Activated CD8-positive, alpha-beta memory T cell treated with anti-CD3 and anti-CD28 coated beads for 24 hours (primary cell): ENCODE data around the gene SYNDIG1.

Experiments
- DNase-seq: peaks from one replicate; pipeline ENCODE4 v3.0.0-alpha.2; 2020

SYNDIG1 gene

DNA sequence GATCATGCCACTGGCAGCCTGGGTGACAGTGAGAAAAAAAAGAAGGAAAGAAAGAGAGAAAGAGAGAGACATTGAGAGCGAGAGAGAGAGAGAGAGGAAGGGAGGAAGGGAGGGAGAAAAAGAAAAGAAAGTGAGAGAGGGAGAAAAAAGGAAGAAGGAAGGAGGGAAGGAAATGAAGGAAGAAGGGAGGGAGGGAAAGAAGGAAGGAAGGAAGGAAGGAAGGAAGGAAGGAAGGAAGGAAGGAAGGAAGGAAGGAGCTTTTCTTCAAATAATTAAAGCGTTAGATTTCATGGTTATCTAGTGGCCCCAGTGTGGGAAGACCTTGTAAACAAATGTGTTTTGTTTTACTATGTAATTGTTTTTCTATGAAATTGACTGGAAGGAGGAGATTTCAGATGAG is 170.8 kb downstream of the SYNDIG1 start:
- no peak for DNase-seq

- peak; percentile 15 for DNase-seq
These were observed 171.3 kb downstream of the SYNDIG1 start for GRCh38 chr20:24640686-24641085.

DNA sequence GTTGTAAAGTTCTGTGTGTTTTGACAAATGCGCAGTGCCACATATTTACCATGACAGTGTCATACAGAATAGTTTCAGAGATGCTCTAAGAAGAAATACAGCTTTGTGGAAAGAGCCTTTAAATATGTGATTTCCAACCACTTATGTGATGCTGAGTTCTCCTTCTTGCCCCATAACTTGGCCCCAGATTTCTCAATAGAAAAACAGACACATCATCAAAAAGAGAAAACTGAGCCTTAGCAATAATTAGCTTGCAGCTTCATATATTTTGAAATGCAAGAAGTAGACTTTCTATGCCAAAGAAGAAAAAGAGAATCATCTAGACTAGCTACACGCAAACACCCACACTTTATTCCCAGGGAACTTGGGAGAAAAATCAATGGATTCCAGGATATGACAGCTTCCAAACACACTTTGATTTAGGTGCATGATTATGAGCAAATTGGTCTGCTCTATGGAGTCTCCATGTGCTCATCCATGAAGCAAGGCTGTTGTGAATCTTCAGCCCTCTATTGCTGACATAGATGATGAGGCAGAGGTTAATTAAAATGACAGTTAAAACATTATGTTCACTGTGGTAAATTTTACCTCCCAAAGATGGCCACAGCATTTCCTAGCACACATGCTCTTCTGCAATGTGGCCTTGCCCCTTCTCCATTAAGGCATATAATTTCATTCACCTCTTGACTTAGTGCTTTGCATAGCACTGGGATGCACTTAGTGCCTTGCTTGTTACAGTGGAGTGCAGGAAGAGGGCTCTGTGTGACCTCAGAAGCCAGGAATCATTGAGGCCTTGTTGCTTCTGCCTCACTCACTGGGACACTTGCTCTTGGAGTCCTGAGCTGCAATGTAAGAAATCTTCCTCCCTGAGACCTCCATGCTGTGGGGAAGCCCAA is 174.6 kb downstream of the SYNDIG1 start:
- DNase-seq, result no peak

- no peak for DNase-seq
These were observed 176.9 kb downstream of the SYNDIG1 start for GRCh38 chr20:24646321-24646720.

- no peak for DNase-seq
These were observed 178.3 kb downstream of the SYNDIG1 start for GRCh38 chr20:24647713-24648112.

DNA sequence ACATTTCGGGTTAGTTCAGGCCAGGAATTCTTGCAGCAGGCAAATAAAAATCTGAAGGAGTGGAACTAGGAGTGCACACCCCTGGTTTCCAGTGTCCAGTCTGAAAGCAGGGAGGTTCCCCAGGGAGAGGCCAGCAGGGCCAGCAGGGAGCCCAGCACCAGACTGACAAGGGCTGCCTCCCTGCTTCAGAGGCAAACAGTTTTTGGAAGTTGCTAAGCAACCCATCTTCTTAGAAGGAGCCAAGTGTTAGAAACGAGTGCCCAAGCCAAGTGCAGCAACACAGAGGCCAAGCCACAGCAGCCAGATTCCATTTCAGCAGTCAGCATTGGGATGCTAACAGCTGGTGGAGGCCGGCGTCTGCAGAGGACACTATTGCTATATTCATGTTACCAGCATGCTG is 179.1 kb downstream of the SYNDIG1 start:
- DNase-seq, result no peak

- no peak for DNase-seq
These were observed 179.5 kb downstream of the SYNDIG1 start for GRCh38 chr20:24648919-24649318.

GRCh38 chr20:24649787-24650490 is 180.5 kb downstream of the SYNDIG1 start:
- no peak for DNase-seq

- DNase-seq, result no peak
These were observed 181.9 kb downstream of the SYNDIG1 start for GRCh38 chr20:24651171-24651975.

DNA sequence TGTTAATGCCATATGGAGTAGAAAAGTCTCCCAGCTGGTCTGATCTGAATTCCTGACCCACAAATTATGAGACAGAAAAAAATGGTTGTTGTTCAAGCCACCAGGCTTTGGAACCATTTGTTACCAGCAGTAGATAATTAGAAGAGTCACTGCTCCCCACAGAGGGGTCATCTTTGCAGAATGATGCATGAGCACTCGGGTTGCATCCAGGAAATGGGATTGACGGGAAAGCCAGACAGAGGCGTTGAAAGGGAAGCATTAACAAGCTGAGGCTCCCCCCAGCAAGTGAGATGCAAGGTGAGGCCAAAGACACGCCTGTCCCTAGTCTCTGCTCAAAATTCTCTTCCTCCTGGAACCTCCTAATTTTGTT is 182.5 kb downstream of the SYNDIG1 start:
- DNase-seq, result no peak

DNA sequence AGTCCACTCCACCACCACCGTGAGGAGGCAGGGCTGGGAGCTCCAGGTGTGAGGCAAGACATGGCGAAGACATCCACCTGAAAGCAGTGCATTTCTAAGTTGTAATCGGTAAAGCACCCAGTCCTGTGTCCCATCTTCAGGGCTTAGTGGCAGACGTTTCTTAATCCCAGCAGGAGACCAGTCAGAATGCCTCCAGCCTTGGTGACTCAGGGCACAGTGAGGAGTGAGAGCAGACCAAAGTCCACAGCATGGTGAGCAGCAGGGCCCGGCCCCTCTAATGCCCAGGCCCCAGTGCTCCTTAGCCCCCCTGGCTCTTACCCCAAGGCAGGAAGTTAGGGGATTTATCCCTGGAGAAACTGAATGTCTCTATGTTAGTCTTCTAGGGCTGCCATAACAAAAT is 183.9 kb downstream of the SYNDIG1 start:
- DNase-seq, result no peak

GRCh38 chr20:24654425-24654824 is 185.0 kb downstream of the SYNDIG1 start:
- no peak for DNase-seq

GRCh38 chr20:24656391-24656790 is 187.0 kb downstream of the SYNDIG1 start:
- DNase-seq, result no peak

DNA sequence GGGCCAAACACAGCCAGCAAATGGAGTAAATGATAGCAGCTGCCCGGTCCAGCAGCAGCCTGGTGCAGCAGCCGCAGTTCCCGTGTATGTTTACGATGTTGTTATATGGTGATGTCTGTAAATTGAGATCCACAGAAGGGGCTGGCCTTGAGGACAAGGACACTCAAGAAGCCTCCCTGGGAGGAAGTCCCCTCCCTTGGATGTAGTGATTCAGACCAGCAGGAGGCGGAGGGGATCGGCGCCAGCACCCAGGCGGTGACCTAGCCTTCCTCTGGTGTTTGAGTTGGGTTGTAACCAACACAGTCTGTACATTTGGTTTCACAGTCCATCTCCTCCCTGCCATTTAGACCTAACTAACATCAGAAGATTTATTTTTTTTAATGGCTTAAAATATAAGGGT is 187.8 kb downstream of the SYNDIG1 start:
- no peak for DNase-seq

- DNase-seq, result no peak
These were observed 188.6 kb downstream of the SYNDIG1 start for GRCh38 chr20:24657878-24658620.

DNA sequence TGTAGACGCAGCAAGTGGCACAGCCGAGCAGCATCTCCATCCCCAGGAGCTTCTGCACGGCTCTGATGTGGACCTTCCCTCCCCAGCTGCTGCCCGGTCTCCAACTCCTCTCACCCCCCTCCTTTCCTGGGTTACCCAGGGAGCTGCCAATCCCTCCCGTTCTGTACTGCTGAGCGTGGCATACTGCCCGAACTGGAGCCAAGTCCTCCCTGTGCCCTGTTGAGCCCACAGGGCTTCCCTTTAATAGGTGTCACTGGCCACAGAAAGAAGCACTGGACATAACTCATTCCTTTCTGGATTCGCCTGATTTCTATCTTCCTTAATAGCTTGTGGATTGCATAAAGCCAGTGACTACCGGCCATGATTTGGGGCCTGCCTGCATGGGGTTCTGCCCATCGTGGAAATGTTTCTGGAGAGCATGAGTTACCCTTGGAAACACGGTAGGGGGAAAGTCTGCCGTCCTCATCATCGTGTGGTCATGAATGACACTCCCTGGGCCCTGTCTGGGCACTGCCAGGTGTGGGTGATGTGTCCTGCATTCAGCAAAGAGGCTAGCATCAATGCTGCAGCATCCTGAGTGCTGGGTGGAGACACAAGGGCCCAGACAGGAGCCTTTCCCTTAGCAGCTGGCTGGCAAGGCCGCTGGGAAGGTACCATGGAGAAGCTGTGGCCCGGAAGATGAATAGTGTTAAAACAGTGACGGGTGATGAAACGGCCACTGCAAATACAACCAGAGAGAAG is 189.7 kb downstream of the SYNDIG1 start:
- DNase-seq, result no peak

GRCh38 chr20:24659835-24660234 is 190.4 kb downstream of the SYNDIG1 start:
- DNase-seq, result no peak

DNA sequence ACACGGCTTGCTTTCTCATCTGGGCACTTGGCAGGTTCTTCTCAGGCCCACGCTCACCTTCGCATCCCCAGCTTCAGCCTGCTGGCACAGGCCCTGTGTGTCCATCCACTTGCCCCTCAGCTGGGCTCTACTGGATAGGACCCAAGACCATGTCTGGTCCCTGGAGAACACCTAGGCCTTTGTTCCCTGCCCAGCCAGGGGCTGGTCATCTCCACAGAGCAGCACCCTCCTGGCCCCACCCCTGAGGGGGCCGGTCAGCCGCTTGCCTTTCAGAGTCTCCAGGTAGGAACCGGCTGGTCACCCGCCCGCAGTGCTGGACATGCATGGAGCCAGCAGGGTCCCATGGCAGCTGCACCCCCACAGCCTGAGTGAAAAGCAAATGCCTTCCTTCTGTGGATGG is 191.2 kb downstream of the SYNDIG1 start:
- DNase-seq, result no peak

DNA sequence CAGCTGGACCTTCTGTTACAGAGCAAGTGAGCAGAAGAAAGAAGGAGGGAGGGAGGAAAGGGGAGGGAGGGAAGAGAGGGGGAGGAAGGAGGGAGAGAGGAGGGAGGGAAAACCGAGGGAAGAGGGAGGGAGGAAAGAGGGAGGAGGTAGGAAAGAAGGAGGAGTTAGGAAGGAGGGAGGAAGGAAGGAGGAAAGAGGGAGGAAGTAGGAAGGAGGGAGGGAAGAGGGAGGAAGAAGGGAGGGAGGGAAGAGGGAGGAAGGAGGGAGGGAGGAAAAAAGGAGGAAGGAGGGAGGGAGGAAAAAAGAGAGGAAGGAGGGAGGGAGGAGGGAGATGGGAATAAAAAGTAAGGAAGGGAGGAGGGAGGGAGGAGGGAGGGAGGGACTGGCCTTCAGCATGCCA is 191.8 kb downstream of the SYNDIG1 start:
- DNase-seq, result no peak

GRCh38 chr20:24662322-24662721 is 192.9 kb downstream of the SYNDIG1 start:
- DNase-seq, result no peak

- no peak for DNase-seq
These were observed 193.4 kb downstream of the SYNDIG1 start for GRCh38 chr20:24662752-24663365.

DNA sequence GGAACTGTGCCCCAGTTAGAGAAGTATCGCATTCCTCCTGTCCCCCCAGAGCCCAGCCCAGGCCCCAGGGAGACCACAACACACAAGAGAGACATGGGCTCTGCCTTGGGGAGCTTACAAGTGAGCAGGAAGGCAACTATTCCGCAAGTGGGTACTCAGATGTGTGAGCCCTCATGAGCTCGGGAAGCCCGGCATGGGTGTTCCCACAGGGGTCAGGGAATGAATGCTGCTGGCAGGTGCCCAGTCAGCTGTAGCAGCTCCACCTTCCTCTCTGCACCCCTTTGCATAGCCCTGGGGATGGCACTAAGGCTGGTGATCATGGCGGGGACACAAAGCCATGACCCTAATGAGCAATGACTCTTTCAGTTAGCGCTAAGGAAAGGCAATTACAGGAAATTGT is 194.1 kb downstream of the SYNDIG1 start:
- DNase-seq, result no peak
